OCI-LY1 (cell line): ENCODE measurements around the gene MUS81.
"Not testable (repeated sequence)": the region's sequence is repeated elsewhere in the genome, so short reads cannot be mapped to it uniquely, and the experiment has no call there.

Experiments used
- H2AFZ ChIP-seq: fragments of 200-600 bp; sonication (generic), shearing (Covaris generic); 2 replicates; pipeline ENCODE4 v1.6.0; 2014; ENCODE audit warnings: antibody characterized with exemption, mild to moderate bottlenecking, low read length
- H3F3A ChIP-seq: fragments of 200-600 bp; sonication (generic), shearing (Covaris generic); 2 replicates; pipeline ENCODE4 v1.6.0; 2014; ENCODE audit warnings: mild to moderate bottlenecking, antibody characterized with exemption, low read length, moderate library complexity; ENCODE audit not compliant: insufficient read depth
- H3K27ac ChIP-seq: fragments of 200-600 bp; sonication (generic); 2 replicates; pipeline ENCODE4 v1.5.1; 2014; ENCODE audit warnings: low read length, mixed run types, mild to moderate bottlenecking, low read depth; ENCODE audit not compliant: poor library complexity, severe bottlenecking
- H3K27me3 ChIP-seq: fragments of 200-600 bp; sonication (generic); 2 replicates; pipeline ENCODE4 v1.6.0; 2014; ENCODE audit warnings: antibody characterized with exemption, mild to moderate bottlenecking, low read length, moderate library complexity; ENCODE audit not compliant: insufficient read depth
- H3K36me3 ChIP-seq: fragments of 200-600 bp; sonication (generic); 2 replicates; pipeline ENCODE4 v1.6.1; 2014; ENCODE audit warnings: mild to moderate bottlenecking, antibody characterized with exemption, low read length, moderate library complexity, mixed read lengths; ENCODE audit not compliant: insufficient read depth
- H3K4me1 ChIP-seq: fragments of 200-600 bp; sonication (generic); 2 replicates; pipeline ENCODE4 v1.5.1; 2014; ENCODE audit warnings: mild to moderate bottlenecking, low read length, moderate library complexity; ENCODE audit not compliant: insufficient read depth, severe bottlenecking
- H3K4me2 ChIP-seq: fragments of 200-600 bp; sonication (generic), shearing (Covaris generic); 2 replicates; pipeline ENCODE4 v1.6.1; 2014; ENCODE audit warnings: low read length
- H3K4me3 ChIP-seq: fragments of 200-600 bp; sonication (generic); 2 replicates; pipeline ENCODE4 v1.5.1; 2014; ENCODE audit warnings: low read length, low read depth, mild to moderate bottlenecking, mixed read lengths; ENCODE audit not compliant: poor library complexity, severe bottlenecking
- H3K79me2 ChIP-seq: fragments of 200-600 bp; shearing (Covaris generic); 2 replicates; pipeline ENCODE4 v1.6.1; 2016; ENCODE audit warnings: mixed run types, low read length, mixed read lengths; ENCODE audit not compliant: insufficient read depth
- H3K9ac ChIP-seq: fragments of 200-600 bp; sonication (generic), shearing (Covaris generic); 2 replicates; pipeline ENCODE4 v1.6.1; 2014; ENCODE audit warnings: mild to moderate bottlenecking, low read length, mixed read lengths
- H3K9me2 ChIP-seq: fragments of 200-600 bp; sonication (generic), shearing (Covaris generic); 2 replicates; pipeline ENCODE4 v1.6.1; 2014; ENCODE audit warnings: low read depth, mild to moderate bottlenecking, low read length, mixed read lengths
- H3K9me3 ChIP-seq: fragments of 200-600 bp; shearing (Covaris generic); 2 replicates; pipeline ENCODE4 v1.6.1; 2014; ENCODE audit warnings: low read length, mixed read lengths
- H4K20me1 ChIP-seq: fragments of 200-600 bp; sonication (generic), shearing (Covaris generic); 2 replicates; pipeline ENCODE4 v1.6.0; 2016; ENCODE audit warnings: mild to moderate bottlenecking, low read length; ENCODE audit not compliant: insufficient read depth
- CTCF ChIP-seq: fragments of 200-600 bp; sonication (generic), shearing (Covaris generic); IDR thresholded peaks from 2 replicates; pipeline ENCODE4 v1.5.1; 2017; ENCODE audit warnings: mild to moderate bottlenecking, antibody characterized with exemption, low read length, moderate library complexity, mixed read lengths
- EZH2 ChIP-seq: fragments of 200-600 bp; sonication (generic), shearing (Covaris generic); IDR thresholded peaks from 2 replicates; pipeline ENCODE4 v1.8.0; 2017; ENCODE audit warnings: borderline replicate concordance, mixed run types, mild to moderate bottlenecking, antibody characterized with exemption, low read length, moderate library complexity, mixed read lengths

MUS81 gene

DNA sequence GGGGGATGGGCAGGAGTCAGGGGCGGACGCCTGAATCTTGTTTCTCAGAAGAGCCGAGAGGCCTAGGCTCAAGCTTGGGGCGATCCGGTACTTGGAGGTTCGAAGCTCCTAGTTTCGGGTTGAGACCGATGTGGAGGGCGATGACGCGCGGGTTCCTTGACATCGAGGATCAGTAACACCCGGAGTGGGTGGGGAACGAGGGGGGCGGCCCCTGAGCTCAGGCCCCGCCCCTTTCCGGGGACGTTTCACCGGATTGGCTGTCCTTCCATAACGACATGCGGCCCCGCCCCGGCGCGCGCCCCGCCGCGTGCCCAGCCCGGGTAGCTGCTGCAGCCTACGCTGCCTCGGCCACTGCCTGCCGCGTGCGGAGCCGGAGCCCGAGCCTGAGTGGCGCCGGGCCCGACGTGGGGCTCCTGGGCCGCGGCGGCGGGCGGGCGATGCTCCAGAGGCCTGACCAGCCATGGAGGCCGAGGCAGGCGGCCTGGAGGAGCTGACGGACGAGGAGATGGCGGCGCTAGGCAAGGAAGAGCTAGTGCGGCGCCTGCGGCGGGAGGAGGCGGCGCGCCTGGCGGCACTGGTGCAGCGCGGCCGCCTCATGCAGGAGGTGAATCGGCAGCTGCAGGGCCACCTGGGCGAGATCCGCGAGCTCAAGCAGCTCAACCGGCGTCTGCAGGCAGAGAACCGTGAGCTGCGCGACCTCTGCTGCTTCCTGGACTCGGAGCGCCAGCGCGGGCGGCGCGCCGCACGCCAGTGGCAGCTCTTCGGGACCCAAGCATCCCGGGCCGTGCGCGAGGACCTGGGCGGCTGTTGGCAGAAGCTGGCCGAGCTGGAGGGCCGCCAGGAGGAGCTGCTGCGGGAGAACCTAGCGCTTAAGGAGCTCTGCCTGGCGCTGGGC, 30.3 kb downstream of the MUS81 start, which contains the start of gene CCDC85B:
Gene CCDC85B, plus strand, starts transcription at position 350 of the 895 bp plus-strand sequence. Its CDS starts 111 bp downstream, at position 461.
- Histone ChIP-seq H3F3A (peaks cover 5% of the 10 kb centered on the region), H4K20me1 (no peaks in the 10 kb centered on the region), H2AFZ (no peak within 1 kb of the TSS), H3K9me2 (no peaks in the 10 kb centered on the region), H3K4me2 (peak within 1 kb of the TSS; percentile 100), H3K4me3 (peak within 1 kb of the TSS; percentile 98), H3K36me3 (peaks cover 11% of the 10 kb centered on the region; the same call in 1 of the 2 replicates), H3K79me2 (no peaks in the 10 kb centered on the region), H3K27ac (peak within 1 kb of the TSS; percentile 70), H3K4me1 (peaks cover 63% of the 10 kb centered on the region), H3K9me3 (no peaks in the 10 kb centered on the region), H3K27me3 (no peaks in the 10 kb centered on the region), H3K9ac (peak within 1 kb of the TSS; percentile 85)
- no peak for TF ChIP-seq EZH2
- peak; percentile 16; the same call in 1 of the 2 replicates for TF ChIP-seq CTCF

- Histone ChIP-seq H2AFZ (no peak overlapping the region), H3K4me2 (peak overlapping the region; percentile 100), H3K27ac (peak overlapping the region; percentile 57), H3K9me2 (no peaks in the 10 kb centered on the region), H3K9ac (peak overlapping the region; percentile 85), H3K27me3 (no peaks in the 10 kb centered on the region), H3K36me3 (peaks cover 5% of the 10 kb centered on the region; the same call in 1 of the 2 replicates), H3F3A (peaks cover 5% of the 10 kb centered on the region), H3K4me1 (peaks cover 62% of the 10 kb centered on the region), H4K20me1 (no peaks in the 10 kb centered on the region), H3K4me3 (peak overlapping the region; percentile 86), H3K9me3 (no peaks in the 10 kb centered on the region), H3K79me2 (no peaks in the 10 kb centered on the region)
- TF ChIP-seq EZH2 (no peak), CTCF (peak; percentile 66)
These were observed 31.2 kb downstream of the MUS81 start for GRCh38 chr11:65891219-65892136.

- H3F3A ChIP-seq, H3K9me3 ChIP-seq, H3K79me2 ChIP-seq, H3K9me2 ChIP-seq, H2AFZ ChIP-seq, H3K36me3 ChIP-seq, H3K27me3 ChIP-seq, H4K20me1 ChIP-seq: not testable (repeated sequence)
- peak overlapping the region; percentile 57 for H3K27ac ChIP-seq
- peak overlapping the region; percentile 100 for H3K4me2 ChIP-seq
- H3K9ac ChIP-seq, result peak overlapping the region; percentile 85
- H3K4me1 ChIP-seq, result peaks cover 56% of the 10 kb centered on the region
- H3K4me3 ChIP-seq, result peak overlapping the region; percentile 86
These were observed 31.9 kb downstream of the MUS81 start for GRCh38 chr11:65892137-65892540.
